ENCODE results near the gene SHANK2.

Gene SHANK2

DNA sequence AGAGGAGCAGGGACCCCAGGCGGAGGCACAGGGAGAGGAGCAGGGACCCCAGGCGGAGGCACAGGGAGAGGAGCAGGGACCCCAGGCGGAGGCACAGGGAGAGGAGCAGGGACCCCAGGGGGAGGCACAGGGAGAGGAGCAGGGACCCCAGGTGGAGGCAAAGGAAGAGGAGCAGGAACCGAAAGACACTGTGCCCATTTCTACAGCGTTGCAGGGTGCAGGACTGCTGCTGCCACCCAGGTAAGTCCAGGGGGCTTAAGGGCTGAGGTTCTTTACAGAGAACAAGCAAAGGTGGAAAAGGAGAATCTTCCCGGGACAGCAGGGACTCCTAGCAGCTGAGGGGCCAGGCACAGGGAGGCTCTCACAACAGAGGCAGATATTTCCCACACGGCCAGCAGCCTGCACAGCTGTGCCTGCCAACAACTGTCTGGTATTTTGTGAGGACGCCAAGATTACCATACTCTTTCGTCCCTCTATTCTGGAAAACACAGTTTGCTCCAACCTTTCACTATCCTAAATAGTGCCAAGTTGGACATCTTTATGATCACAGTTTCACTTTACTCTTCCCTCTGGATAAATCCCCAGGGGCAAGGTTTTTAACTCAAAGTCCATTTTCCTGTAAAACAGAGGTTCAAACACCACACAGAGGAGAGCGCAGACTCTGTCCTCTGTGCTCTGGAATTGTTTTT lies 39.4 kb downstream of the SHANK2 start:
- no peaks in the 10 kb centered on the region for H3F3A ChIP-seq (ENCODE audit: insufficient read depth, low read length)
- no peaks in the 10 kb centered on the region for H3K9me2 ChIP-seq (ENCODE audit: low read depth, low read length)
- H3K27me3 ChIP-seq (ENCODE audit: insufficient read depth, low read length): no peaks in the 10 kb centered on the region
- no peaks in the 10 kb centered on the region; the same call in 1 of the 2 replicates for H3K36me3 ChIP-seq (ENCODE audit: insufficient read depth, low read length)
- no peaks in the 10 kb centered on the region for H3K4me1 ChIP-seq (ENCODE audit: insufficient read depth, low read length, severe bottlenecking)
- H3K4me3 ChIP-seq (ENCODE audit: low read depth, low read length, poor library complexity, severe bottlenecking): no peak overlapping the region
- H3K27ac ChIP-seq (ENCODE audit: low read depth, low read length, poor library complexity, severe bottlenecking): no peak overlapping the region
- no peaks in the 10 kb centered on the region for H4K20me1 ChIP-seq (ENCODE audit: insufficient read depth, low read length)
- no peaks in the 10 kb centered on the region for H3K79me2 ChIP-seq (ENCODE audit: insufficient read depth, low read length)
- H2AFZ ChIP-seq (ENCODE audit: low read length): no peak overlapping the region
- no peak for TF ChIP-seq EZH2 (IDR thresholded peaks at IDR 0.05; ENCODE audit: borderline replicate concordance, low read length)
- TF ChIP-seq, protein P1, sequence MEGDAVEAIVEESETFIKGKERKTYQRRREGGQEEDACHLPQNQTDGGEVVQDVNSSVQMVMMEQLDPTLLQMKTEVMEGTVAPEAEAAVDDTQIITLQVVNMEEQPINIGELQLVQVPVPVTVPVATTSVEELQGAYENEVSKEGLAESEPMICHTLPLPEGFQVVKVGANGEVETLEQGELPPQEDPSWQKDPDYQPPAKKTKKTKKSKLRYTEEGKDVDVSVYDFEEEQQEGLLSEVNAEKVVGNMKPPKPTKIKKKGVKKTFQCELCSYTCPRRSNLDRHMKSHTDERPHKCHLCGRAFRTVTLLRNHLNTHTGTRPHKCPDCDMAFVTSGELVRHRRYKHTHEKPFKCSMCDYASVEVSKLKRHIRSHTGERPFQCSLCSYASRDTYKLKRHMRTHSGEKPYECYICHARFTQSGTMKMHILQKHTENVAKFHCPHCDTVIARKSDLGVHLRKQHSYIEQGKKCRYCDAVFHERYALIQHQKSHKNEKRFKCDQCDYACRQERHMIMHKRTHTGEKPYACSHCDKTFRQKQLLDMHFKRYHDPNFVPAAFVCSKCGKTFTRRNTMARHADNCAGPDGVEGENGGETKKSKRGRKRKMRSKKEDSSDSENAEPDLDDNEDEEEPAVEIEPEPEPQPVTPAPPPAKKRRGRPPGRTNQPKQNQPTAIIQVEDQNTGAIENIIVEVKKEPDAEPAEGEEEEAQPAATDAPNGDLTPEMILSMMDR (IDR thresholded peaks at IDR 0.05; ENCODE audit: low read length): no peak
- no peak overlapping the region for H3K4me2 ChIP-seq (ENCODE audit: low read length)
- H3K9me3 ChIP-seq (ENCODE audit: low read length): no peaks in the 10 kb centered on the region
- H3K9ac ChIP-seq (ENCODE audit: low read length): no peak overlapping the region

DNA sequence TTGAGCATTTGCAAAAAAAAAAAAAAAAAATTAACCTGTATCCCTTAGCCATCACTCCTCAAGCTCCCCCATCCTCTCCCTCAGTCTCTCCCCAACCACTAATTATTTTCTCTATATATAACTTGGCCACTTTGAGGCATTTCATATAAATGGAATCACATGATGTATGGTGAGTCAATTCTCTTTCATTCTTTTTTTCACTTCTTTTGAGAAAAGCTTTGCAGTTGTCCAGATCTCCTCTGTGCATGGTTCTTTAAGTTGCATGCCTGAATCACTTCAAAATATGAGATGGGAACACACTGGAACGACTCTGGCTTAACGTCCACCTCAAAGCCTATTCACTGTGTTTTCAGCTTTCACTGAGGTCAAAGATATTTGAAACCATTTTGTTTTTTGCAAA lies 40.7 kb downstream of the SHANK2 start:
- Histone ChIP-seq H4K20me1 (ENCODE audit: insufficient read depth, low read length) (no peaks in the 10 kb centered on the region), H3F3A (ENCODE audit: insufficient read depth, low read length) (no peaks in the 10 kb centered on the region), H3K4me3 (ENCODE audit: low read depth, low read length, poor library complexity, severe bottlenecking) (no peak overlapping the region), H3K9me3 (ENCODE audit: low read length) (no peaks in the 10 kb centered on the region), H3K27me3 (ENCODE audit: insufficient read depth, low read length) (no peaks in the 10 kb centered on the region), H3K9me2 (ENCODE audit: low read depth, low read length) (no peaks in the 10 kb centered on the region), H3K36me3 (ENCODE audit: insufficient read depth, low read length) (no peaks in the 10 kb centered on the region; the same call in 1 of the 2 replicates), H3K4me1 (ENCODE audit: insufficient read depth, low read length, severe bottlenecking) (no peaks in the 10 kb centered on the region), H3K4me2 (ENCODE audit: low read length) (no peak overlapping the region), H3K79me2 (ENCODE audit: insufficient read depth, low read length) (no peaks in the 10 kb centered on the region), H3K27ac (ENCODE audit: low read depth, low read length, poor library complexity, severe bottlenecking) (no peak overlapping the region), H2AFZ (ENCODE audit: low read length) (no peak overlapping the region), H3K9ac (ENCODE audit: low read length) (no peak overlapping the region)
- no peak for TF ChIP-seq EZH2 (IDR thresholded peaks at IDR 0.05; ENCODE audit: borderline replicate concordance, low read length)
- TF ChIP-seq, protein P1 (IDR thresholded peaks at IDR 0.05; ENCODE audit: low read length): no peak

DNA sequence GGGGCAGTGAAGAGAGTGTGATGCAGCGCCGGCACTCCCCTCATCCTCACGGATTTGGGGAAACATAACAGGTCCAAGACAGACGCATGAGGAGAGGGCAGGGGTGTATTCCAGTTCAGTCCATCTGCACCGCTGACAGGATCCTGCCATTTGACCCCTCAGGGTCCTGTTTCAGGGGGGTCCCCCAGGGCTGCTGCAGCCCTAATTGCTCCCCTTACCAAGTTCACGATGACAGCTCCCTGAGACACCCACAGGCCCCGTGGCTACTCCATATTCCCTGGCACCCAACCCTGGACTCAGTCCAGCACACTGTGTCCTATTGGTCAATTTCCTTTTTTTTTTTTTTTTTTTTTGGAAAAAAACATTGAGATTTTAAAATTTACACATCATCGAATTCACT lies 41.5 kb downstream of the SHANK2 start:
- Histone ChIP-seq H3F3A (ENCODE audit: insufficient read depth, low read length) (no peaks in the 10 kb centered on the region), H3K36me3 (ENCODE audit: insufficient read depth, low read length) (no peaks in the 10 kb centered on the region; the same call in 1 of the 2 replicates), H2AFZ (ENCODE audit: low read length) (no peak overlapping the region), H3K9me3 (ENCODE audit: low read length) (no peaks in the 10 kb centered on the region), H3K9me2 (ENCODE audit: low read depth, low read length) (no peaks in the 10 kb centered on the region), H4K20me1 (ENCODE audit: insufficient read depth, low read length) (no peaks in the 10 kb centered on the region), H3K79me2 (ENCODE audit: insufficient read depth, low read length) (no peaks in the 10 kb centered on the region), H3K4me2 (ENCODE audit: low read length) (no peak overlapping the region), H3K4me1 (ENCODE audit: insufficient read depth, low read length, severe bottlenecking) (no peaks in the 10 kb centered on the region), H3K27me3 (ENCODE audit: insufficient read depth, low read length) (no peaks in the 10 kb centered on the region), H3K9ac (ENCODE audit: low read length) (no peak overlapping the region), H3K4me3 (ENCODE audit: low read depth, low read length, poor library complexity, severe bottlenecking) (no peak overlapping the region), H3K27ac (ENCODE audit: low read depth, low read length, poor library complexity, severe bottlenecking) (no peak overlapping the region)
- no peak for TF ChIP-seq EZH2 (IDR thresholded peaks at IDR 0.05; ENCODE audit: borderline replicate concordance, low read length)
- TF ChIP-seq, protein P1 (IDR thresholded peaks at IDR 0.05; ENCODE audit: low read length): no peak

Measured in OCI-LY1 (cell line).